Measurements from ENCODE around the gene C1orf226. TPM values are rescaled to one million over a fixed set of nuclear protein-coding genes. Genes with fewer than 3 reads are reported as not detected.
"Not testable (repeated sequence)": the region's sequence is repeated elsewhere in the genome, so short reads cannot be mapped to it uniquely, and the experiment has no call there.

The C1orf226 gene, protein sequence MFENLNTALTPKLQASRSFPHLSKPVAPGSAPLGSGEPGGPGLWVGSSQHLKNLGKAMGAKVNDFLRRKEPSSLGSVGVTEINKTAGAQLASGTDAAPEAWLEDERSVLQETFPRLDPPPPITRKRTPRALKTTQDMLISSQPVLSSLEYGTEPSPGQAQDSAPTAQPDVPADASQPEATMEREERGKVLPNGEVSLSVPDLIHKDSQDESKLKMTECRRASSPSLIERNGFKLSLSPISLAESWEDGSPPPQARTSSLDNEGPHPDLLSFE
- total RNA-seq, result 1.5 TPM

GRCh38 chr1:162381383-162381782 is at the start of gene C1orf226:
Gene C1orf226 (plus strand): TSS chr1:162381728. CDS start chr1:162381902, 174 bp downstream.
- DNase-seq, result no peak

DNA sequence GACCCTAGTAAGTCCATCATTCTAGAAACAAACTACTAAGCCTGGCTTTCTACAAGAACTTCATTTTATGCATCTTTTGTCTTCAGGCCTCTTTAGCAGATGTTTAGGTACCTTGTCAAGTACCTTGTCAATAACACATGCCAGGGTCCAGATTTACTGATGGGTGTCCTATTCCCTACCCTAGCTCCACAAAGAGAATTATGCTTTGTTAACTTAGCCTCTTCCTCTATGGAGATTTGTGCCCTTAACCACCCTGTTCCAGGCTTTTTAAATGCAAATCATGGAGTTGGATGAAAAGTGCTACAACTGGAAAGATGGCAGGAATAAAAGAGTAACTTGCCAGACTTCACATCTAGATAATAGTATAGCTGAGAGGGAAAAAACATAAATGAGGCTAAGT is 47.5 kb upstream of the C1orf226 start:
- no peak for DNase-seq

DNA sequence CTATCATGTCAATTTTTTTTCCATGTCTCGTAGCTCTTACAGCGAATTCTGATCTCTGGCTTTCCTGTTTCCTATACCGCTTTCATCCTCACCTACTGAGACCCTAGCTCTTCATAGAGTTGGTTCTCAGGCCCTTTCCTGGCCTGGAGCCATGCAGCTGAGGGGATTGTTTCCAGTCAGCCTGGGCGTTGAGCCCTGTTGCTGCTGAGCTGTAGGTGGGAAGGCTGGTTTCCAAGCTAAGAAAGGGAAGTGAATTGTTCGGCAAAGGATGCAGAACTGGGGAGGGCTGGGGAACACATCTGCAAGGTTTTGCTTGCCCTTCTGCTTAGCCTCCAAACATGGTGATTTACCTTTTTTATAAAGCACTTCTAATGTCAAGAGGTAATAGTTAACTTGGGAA is 46.4 kb upstream of the C1orf226 start:
- DNase-seq, result no peak

- DNase-seq, result no peak
Measured at GRCh38 chr1:162336621-162337285, 44.8 kb upstream of the C1orf226 start.

GRCh38 chr1:162342452-162342983 is 39.0 kb upstream of the C1orf226 start:
- no peak for DNase-seq

GRCh38 chr1:162343470-162343869 is 38.1 kb upstream of the C1orf226 start:
- DNase-seq, result no peak

- DNase-seq, result no peak
Measured at GRCh38 chr1:162347281-162347680, 34.2 kb upstream of the C1orf226 start.

DNA sequence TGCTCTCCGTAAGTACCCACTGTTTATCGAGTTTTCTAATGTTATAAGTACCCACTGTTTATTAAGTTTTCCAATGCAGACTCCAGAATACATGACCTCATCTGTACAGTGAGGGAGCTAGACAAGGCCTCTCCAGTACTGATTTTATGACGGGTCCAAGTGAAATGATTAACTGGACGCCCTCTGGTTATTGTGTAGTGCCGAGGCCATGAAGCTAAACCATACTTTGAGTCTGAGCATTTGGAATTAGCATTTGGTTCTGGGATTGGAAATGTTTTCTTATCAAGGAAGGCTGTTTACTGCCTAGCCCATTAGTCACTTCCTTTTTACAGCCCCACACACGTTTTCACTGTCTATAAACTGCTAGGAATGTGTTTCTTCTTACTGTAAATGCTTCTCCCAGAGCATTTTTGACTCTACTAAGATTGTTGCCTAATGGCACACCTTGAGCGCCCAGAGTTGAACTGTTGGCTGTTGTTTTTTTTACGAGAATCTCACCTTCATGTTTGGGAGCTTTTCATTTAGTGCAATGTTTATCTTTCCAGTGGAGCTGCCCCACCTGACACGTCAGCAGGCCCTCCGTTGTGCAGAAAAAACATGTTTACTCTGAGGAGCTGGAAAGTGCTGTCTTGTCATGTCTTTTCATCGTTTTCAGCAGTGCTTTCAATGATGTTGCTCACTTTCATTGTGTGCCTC is 31.7 kb upstream of the C1orf226 start:
- peak; percentile 17 for DNase-seq

DNA sequence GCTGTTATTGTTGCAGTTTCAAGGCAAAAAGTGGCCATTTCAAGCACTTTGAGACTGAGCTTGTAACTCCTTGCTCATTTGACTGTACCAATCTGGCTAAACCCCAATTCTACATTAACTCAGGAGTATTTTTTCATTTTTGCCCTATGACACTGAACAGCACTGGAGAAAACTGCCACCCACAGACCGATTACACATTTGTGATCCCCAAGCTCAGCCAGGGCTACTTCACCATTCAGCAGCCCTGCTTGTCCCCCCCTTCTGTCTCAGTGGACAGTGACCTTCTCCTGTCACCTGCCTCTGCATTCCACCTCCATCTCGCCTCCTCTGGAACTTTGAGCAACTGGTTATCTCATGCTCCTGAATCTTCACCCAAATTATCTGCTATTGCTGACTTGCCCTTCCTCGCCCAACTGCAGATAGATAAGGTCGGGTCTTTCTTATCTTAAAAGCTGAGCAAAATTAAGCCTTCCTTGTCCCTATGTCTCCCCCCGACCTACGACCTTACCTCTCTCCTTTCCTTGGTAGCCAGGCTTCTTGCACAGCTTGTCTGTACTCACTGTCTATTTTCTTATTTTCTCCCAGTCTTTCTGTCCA is 30.2 kb upstream of the C1orf226 start:
- no peak for DNase-seq

- not testable (repeated sequence) for DNase-seq
Measured at GRCh38 chr1:162351874-162352273, 29.7 kb upstream of the C1orf226 start.

- no peak for DNase-seq
Measured at GRCh38 chr1:162353078-162353477, 28.4 kb upstream of the C1orf226 start.

DNA sequence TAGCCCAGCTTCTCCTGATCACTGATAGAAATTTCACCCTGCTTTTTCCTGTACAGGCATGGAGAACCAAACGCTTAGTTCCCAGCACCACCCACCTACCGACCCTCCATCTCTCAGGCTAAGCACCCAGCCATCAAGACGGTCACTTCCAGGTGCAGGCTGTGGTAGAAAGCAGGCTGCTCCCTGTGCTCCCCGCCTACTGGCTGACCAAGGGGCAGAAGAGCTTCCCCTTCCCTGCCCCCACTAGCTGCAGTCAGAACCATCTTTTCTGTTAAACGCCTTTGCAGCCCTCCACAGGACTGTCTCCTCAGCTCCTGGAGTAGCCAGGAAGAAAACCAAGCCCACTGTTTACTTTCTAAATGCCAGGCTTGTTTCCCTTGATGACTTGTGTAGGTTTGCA is 27.8 kb upstream of the C1orf226 start:
- DNase-seq, result no peak

DNA sequence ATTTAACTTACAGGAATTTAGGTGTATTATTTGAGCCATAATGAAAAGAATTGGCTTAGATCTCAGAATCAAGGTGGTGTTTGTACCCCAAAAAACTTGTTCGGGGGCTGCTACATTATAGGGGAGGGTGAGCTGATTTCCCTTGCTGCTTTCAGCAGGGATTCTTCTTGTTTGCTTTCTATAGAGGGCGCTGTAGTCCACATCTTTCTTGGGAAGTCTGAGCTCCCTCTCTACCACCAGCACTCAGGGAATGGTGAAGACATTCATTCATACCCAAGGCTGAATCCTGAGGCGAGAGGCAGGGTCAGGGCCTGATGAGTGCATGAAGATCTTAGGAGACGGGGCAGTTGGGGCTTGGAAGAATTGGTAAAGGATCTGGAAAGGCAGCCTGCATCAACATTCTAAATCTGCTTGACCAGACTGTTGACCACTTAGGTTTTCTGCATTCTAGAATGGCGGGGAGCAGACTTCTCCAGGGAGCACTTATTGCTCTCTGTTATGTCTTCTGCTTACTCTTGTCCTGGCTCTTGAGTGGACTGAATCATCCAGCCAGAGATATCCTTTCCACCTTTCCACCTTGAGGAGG is 23.8 kb upstream of the C1orf226 start:
- no peak for DNase-seq

GRCh38 chr1:162358928-162359327 is 22.6 kb upstream of the C1orf226 start:
- DNase-seq, result no peak

GRCh38 chr1:162359523-162360236 is 21.8 kb upstream of the C1orf226 start:
- DNase-seq, result no peak

DNA sequence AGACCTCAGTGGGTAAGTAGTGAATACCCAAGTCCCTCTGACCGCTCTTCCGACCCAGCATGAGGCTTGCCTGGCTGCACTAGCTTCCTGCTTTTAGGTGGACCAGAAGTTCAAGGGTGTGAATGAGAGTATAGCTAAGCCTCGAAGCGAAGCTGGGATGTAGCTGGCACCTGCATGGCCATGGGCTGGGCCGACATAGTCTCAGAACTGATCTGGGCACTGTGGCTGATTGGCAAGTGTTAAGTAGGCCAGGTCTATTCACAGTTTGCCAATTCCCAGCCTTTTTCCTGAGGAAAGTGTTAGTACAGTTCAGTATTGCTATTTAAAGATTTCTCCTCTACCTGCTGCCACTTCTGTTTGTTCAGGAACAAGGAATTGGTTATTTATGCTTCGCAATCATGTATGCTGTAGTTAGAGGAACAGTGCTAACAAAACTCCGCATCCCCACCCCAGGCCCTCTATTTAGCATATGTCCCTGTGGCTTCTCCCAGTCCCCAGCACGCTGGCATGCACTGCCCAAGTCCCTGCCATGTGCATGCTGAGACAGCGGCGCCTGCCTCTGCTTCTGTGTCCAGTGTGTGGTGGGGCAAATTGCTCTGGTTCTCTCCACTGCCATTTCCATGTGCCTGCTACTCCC is 21.2 kb upstream of the C1orf226 start:
- DNase-seq, result no peak

DNA sequence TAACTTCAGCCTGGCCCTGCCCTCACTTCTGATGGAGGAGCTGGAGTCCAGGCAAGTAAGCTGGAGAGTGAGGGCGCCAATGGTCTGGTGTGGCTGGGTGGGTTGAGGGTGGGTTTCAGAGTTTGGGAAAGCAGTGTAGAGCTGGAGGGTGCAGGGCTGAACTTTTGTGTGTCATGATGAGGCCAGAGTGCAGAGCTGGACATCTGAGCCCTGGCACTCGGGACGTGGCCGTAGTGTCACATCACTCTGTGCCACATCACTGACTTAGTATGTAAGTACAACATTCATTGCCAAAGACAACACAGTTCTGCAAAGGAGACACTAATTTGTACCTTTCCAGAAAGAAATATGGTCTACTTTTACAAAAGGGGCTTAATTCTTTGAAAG is 20.7 kb upstream of the C1orf226 start:
- no peak for DNase-seq

DNA sequence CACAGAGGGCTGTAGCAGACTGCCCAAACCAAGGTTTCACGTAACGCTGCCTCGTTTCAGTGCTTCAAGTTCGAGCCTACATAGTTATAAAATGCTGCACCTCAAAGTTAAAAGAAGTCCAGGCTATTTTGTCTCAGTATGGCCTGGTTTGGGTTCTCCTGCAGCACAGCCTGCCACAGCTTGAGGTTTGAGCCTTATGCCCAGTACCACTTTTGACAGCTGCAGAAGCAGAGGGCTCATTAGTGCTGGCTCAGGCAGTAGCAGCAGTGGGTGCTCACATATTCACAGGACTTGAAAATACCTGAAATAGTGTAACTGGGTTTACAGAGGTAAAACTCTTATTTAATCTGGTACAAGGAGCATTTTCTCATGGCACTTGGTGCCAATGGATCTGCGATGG is 20.2 kb upstream of the C1orf226 start:
- no peak for DNase-seq

GRCh38 chr1:162363823-162364222 is 17.7 kb upstream of the C1orf226 start:
- no peak for DNase-seq

DNA sequence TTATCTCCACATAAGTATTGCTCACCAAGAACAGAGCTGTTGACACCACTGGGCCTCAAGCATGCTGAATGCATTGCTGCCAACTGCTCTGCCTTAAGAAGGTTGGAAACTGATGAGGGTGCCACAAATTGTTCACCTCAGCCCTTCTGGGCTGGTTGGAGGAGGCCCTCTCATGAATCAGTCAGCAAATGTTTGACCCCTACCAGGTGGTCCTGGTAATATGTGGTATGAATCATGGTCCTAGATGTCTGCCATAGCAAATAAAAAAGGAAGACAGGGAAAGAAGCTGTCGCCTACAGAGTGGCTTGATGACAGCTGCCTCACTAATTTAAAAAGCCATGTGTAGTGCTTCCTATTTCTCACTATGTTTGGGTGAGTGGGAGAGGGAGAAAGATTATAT is 17.0 kb upstream of the C1orf226 start:
- no peak for DNase-seq

Data from skin of body (tissue), 2 donors.